ENCODE data around the gene NR1H2.

The NR1H2 gene

GRCh38 chr19:50406156-50406820 lies 30.0 kb downstream of the NR1H2 start:
- no peak for DNase-seq

GRCh38 chr19:50406829-50407228 lies 30.6 kb downstream of the NR1H2 start:
- no peak for DNase-seq

GRCh38 chr19:50409347-50409746 lies 33.1 kb downstream of the NR1H2 start:
- no peak for DNase-seq

GRCh38 chr19:50410109-50410508 lies 33.9 kb downstream of the NR1H2 start:
- no peak for DNase-seq

- DNase-seq: no peak
Observed at GRCh38 chr19:50412419-50412818, 36.2 kb downstream of the NR1H2 start.

GRCh38 chr19:50413096-50413495 lies 36.8 kb downstream of the NR1H2 start:
- no peak for DNase-seq

- no peak for DNase-seq
Observed at GRCh38 chr19:50413531-50413930, 37.3 kb downstream of the NR1H2 start.

GRCh38 chr19:50414864-50415660 lies 38.8 kb downstream of the NR1H2 start:
- peak; percentile 54 for DNase-seq

GRCh38 chr19:50415661-50416033 lies 39.4 kb downstream of the NR1H2 start:
- no peak for DNase-seq

- no peak for DNase-seq
Observed at GRCh38 chr19:50416034-50416977, 40.0 kb downstream of the NR1H2 start.

- no peak for DNase-seq
Observed at GRCh38 chr19:50417111-50418081, 41.1 kb downstream of the NR1H2 start.

- DNase-seq: no peak
Observed at GRCh38 chr19:50418176-50419021, 42.1 kb downstream of the NR1H2 start, which contains the start of gene SPIB. Gene SPIB, plus strand, starts transcription at chr19:50418938. Its CDS starts 25 bp downstream, at chr19:50418963.

- DNase-seq: no peak
Observed at GRCh38 chr19:50419022-50419579, 42.8 kb downstream of the NR1H2 start.

GRCh38 chr19:50419580-50420035 lies 43.4 kb downstream of the NR1H2 start:
- DNase-seq: no peak

GRCh38 chr19:50420127-50420526 lies 43.9 kb downstream of the NR1H2 start:
- no peak for DNase-seq

GRCh38 chr19:50420808-50421207 lies 44.6 kb downstream of the NR1H2 start:
- no peak for DNase-seq

- no peak for DNase-seq
Observed at GRCh38 chr19:50422397-50423278, 46.4 kb downstream of the NR1H2 start.

GRCh38 chr19:50423279-50424113 lies 47.2 kb downstream of the NR1H2 start:
- no peak for DNase-seq

Data from fibroblast of skin of scalp (primary cell).